H1 (cell line): ENCODE measurements around the gene BRICD5. TPM values are rescaled to one million over a fixed set of nuclear protein-coding genes. Genes with fewer than 3 reads are reported as not detected.

Source experiments
- CTCF ChIA-PET: fragments of 300-600 bp; sonication (Branson Sonifier 250); formaldehyde crosslinking; loops from one replicate; lab custom pipeline; 2021; ENCODE audit not compliant: partially characterized antibody; lab: Charles Lee
- POLR2A ChIA-PET: fragments of 300-600 bp; sonication (Branson Sonifier 250); formaldehyde crosslinking; loops from one replicate; lab custom pipeline; 2021; ENCODE audit warnings: inconsistent platforms; ENCODE audit not compliant: partially characterized antibody; lab: Charles Lee
- DNase-seq, 2 experiments: peaks; one replicate each; pipeline versions ENCODE4 v3.0.0 to v3.0.0-alpha.2; 2010 to 2022; ENCODE audit warnings: low spot score in 2 of 2, low read depth in 1 of 2, mixed read lengths in 1 of 2
- FAIRE-seq: peaks from 2 replicates; lab custom pipeline; 2011; peaks lifted over from hg19 to GRCh38; lab: Jason Lieb, UNC
- H2AFZ ChIP-seq: 2 replicates; pipeline ENCODE4 v1.8.1; 2012; ENCODE audit warnings: low read length, inconsistent platforms
- H2AK5ac ChIP-seq: 2 replicates; pipeline ENCODE4 v1.6.1; 2013; ENCODE audit warnings: low read depth, low read length
- H2BK120ac ChIP-seq: replicated peaks from 2 replicates; pipeline ENCODE3; 2013; ENCODE audit warnings: low read depth, low read length, inconsistent platforms
- H2BK12ac ChIP-seq: 2 replicates; pipeline ENCODE4 v1.6.1; 2013; ENCODE audit warnings: low read depth, low read length
- H2BK15ac ChIP-seq: 2 replicates; pipeline ENCODE4 v1.6.1; 2013; ENCODE audit warnings: low read length
- H2BK20ac ChIP-seq: 2 replicates; pipeline ENCODE4 v1.6.1; 2013; ENCODE audit warnings: low read length
- H2BK5ac ChIP-seq: 2 replicates; pipeline ENCODE4 v1.6.1; 2013; ENCODE audit warnings: low read depth, low read length
- H3K14ac ChIP-seq: 2 replicates; pipeline ENCODE4 v1.6.1; 2013; ENCODE audit warnings: inconsistent platforms; ENCODE audit not compliant: insufficient read length
- H3K18ac ChIP-seq: 2 replicates; pipeline ENCODE4 v1.6.1; 2013; ENCODE audit warnings: low read length; ENCODE audit errors: extremely low read depth
- H3K23ac ChIP-seq: 2 replicates; pipeline ENCODE4 v1.6.1; 2013; ENCODE audit warnings: inconsistent platforms; ENCODE audit not compliant: insufficient read length
- H3K23me2 ChIP-seq: 2 replicates; pipeline ENCODE4 v1.6.1; 2013; ENCODE audit warnings: low read depth, low read length
- H3K27ac ChIP-seq: 2 replicates; pipeline ENCODE4 v1.6.1; 2011; ENCODE audit warnings: low read depth, low read length, inconsistent platforms
- H3K27me3 ChIP-seq, 4 experiments: replicated peaks in 1 of 4; 1 replicate in 1 of 4; 2 replicates in 3 of 4; pipeline versions ENCODE4 v1.6.1 to v1.8.1; 2011 to 2013; ENCODE audit warnings: low read length in 3 of 4, mild to moderate bottlenecking in 3 of 4, inconsistent platforms in 2 of 4, mixed read lengths in 2 of 4, moderate library complexity in 1 of 4; ENCODE audit not compliant: control insufficient read depth in 3 of 4, insufficient read depth in 3 of 4; ENCODE audit errors: extremely low read depth in 1 of 4
- H3K36me3 ChIP-seq, 4 experiments: 2 replicates each; pipeline versions ENCODE4 v1.6.1 to v1.8.1; 2011 to 2013; ENCODE audit warnings: mild to moderate bottlenecking in 4 of 4, low read length in 3 of 4, moderate library complexity in 2 of 4, control low read depth in 1 of 4, inconsistent platforms in 1 of 4; ENCODE audit not compliant: insufficient read depth in 4 of 4, control insufficient read depth in 2 of 4
- H3K4ac ChIP-seq: replicated peaks from 2 replicates; pipeline ENCODE3; 2013; ENCODE audit warnings: low read length, low read depth, mixed read lengths, inconsistent platforms; ENCODE audit not compliant: insufficient read length
- H3K4me1 ChIP-seq, 4 experiments: replicated peaks in 1 of 4; 1 replicate in 1 of 4; 2 replicates in 3 of 4; pipeline versions ENCODE4 v1.6.1 to v1.8.1; 2011 to 2013; ENCODE audit warnings: low read length in 3 of 4, inconsistent platforms in 2 of 4, mixed read lengths in 1 of 4; ENCODE audit not compliant: insufficient read depth in 4 of 4, control insufficient read depth in 3 of 4
- H3K4me2 ChIP-seq, 2 experiments: 2 replicates each; pipeline versions ENCODE4 v1.6.1 to v1.8.1; 2011 to 2013; ENCODE audit warnings: low read depth in 2 of 2, low read length in 2 of 2, control low read depth in 1 of 2, inconsistent platforms in 1 of 2, mild to moderate bottlenecking in 1 of 2; ENCODE audit not compliant: insufficient read depth in 1 of 2
- H3K4me3 ChIP-seq, 4 experiments: fragments of 200-600, 300-600 bp in 1 of 4; sonication (generic), shearing (Covaris generic), sonication (Bioruptor Twin) in 1 of 4; 2 replicates each; pipeline versions ENCODE4 v1.5.1 to v1.8.1; 2011 to 2016; ENCODE audit warnings: low read length in 4 of 4, low read depth in 3 of 4, control low read depth in 2 of 4, inconsistent platforms in 2 of 4, mild to moderate bottlenecking in 2 of 4, mixed read lengths in 1 of 4, moderate library complexity in 1 of 4; ENCODE audit not compliant: insufficient read depth in 2 of 4; ENCODE audit errors: extremely low read depth in 1 of 4
- H3K56ac ChIP-seq: replicated peaks from 2 replicates; pipeline ENCODE3; 2013; ENCODE audit warnings: low read depth, mild to moderate bottlenecking, mixed read lengths, low read length, inconsistent platforms; ENCODE audit not compliant: insufficient read length
- H3K79me1 ChIP-seq: 2 replicates; pipeline ENCODE4 v1.6.1; 2013; ENCODE audit warnings: low read depth, low read length, control low read depth
- H3K79me2 ChIP-seq, 2 experiments: 2 replicates each; pipeline versions ENCODE4 v1.6.1 to v1.8.1; 2012 to 2013; ENCODE audit warnings: low read length in 2 of 2, mild to moderate bottlenecking in 2 of 2, inconsistent platforms in 1 of 2; ENCODE audit not compliant: insufficient read depth in 2 of 2, control insufficient read depth in 1 of 2
- H3K9ac ChIP-seq, 4 experiments: replicated peaks in 1 of 4; 1 replicate in 1 of 4; 2 replicates in 3 of 4; pipeline versions ENCODE4 v1.6.1 to v1.8.1; 2011 to 2013; ENCODE audit warnings: low read depth in 3 of 4, low read length in 3 of 4, control low read depth in 2 of 4, mild to moderate bottlenecking in 2 of 4, moderate library complexity in 2 of 4, inconsistent platforms in 1 of 4; ENCODE audit errors: extremely low read depth in 1 of 4
- H3K9me3 ChIP-seq, 2 experiments: 2 replicates each; pipeline versions ENCODE4 v1.6.1 to v1.8.1; 2012 to 2013; ENCODE audit warnings: mild to moderate bottlenecking in 2 of 2, moderate library complexity in 2 of 2, control low read depth in 1 of 2, inconsistent platforms in 1 of 2, low read depth in 1 of 2, low read length in 1 of 2, mixed read lengths in 1 of 2; ENCODE audit not compliant: insufficient read depth in 2 of 2
- H4K20me1 ChIP-seq, 2 experiments: replicated peaks in 1 of 2; 2 replicates each; pipeline versions ENCODE3 to v1.8.1; 2011 to 2013; ENCODE audit warnings: inconsistent platforms in 2 of 2, low read length in 2 of 2, mild to moderate bottlenecking in 1 of 2; ENCODE audit not compliant: insufficient read depth in 2 of 2, control insufficient read depth in 1 of 2
- H4K5ac ChIP-seq: 2 replicates; pipeline ENCODE4 v1.6.1; 2013; ENCODE audit warnings: low read length, low read depth, mixed read lengths, inconsistent platforms; ENCODE audit not compliant: insufficient read length
- H4K8ac ChIP-seq: 2 replicates; pipeline ENCODE4 v1.8.0; 2013; ENCODE audit warnings: mild to moderate bottlenecking, moderate library complexity, low read length, inconsistent platforms; ENCODE audit not compliant: insufficient read depth; ENCODE audit errors: extremely low read depth
- H4K91ac ChIP-seq: replicated peaks from 2 replicates; pipeline ENCODE3; 2013; ENCODE audit warnings: low read length, mixed read lengths, inconsistent platforms; ENCODE audit not compliant: insufficient read length
- ASH2L ChIP-seq: fragments of 200-600, 300-600 bp; sonication (generic); IDR thresholded peaks from one replicate; pipeline ENCODE4 v1.7.1; 2017; ENCODE audit warnings: low read length
- BACH1 ChIP-seq: IDR thresholded peaks from 2 replicates; pipeline ENCODE4 v1.6.1; 2012; ENCODE audit warnings: low read length, improper control_type of control experiment
- CHD1 ChIP-seq: IDR thresholded peaks from 2 replicates; pipeline ENCODE4 v1.6.1; 2012; ENCODE audit warnings: low read depth, low read length, improper control_type of control experiment
- CREB1 ChIP-seq: IDR thresholded peaks from 2 replicates; pipeline ENCODE4 v1.6.1; 2012; ENCODE audit warnings: inconsistent platforms
- SRF ChIP-seq: IDR thresholded peaks from 2 replicates; pipeline ENCODE4 v1.6.1; 2011; ENCODE audit warnings: mild to moderate bottlenecking, low read depth, low read length, moderate library complexity
- YY1 ChIP-seq: IDR thresholded peaks from 2 replicates; pipeline ENCODE4 v1.6.1; 2011; ENCODE audit warnings: low read depth, mild to moderate bottlenecking, low read length
- WGBS, 2 experiments: shearing (Covaris generic) in 1 of 2; methylation state at CpG; one replicate each; pipeline versions ENCODE4 v1.1.6 to v1.1.7; 2013 to 2015; ENCODE audit warnings: low lambda C conversion rate in 2 of 2, mixed read lengths in 2 of 2, inconsistent platforms in 1 of 2, low coverage in 1 of 2, missing lambda C conversion rate in 1 of 2; ENCODE audit not compliant: insufficient replicate concordance in 2 of 2, insufficient coverage in 1 of 2, insufficient read length in 1 of 2; ENCODE audit errors: extremely low coverage in 1 of 2, missing lambda C conversion rate in 1 of 2; 5-methylcytosine and 5-hydroxymethylcytosine counted together
- polyA plus RNA-seq, 7 experiments: library from polyadenylated mRNA; depleted of rRNA in 3 of 7; stranded (reverse) in 5 of 7; unstranded in 2 of 7; fragments of >200 nt in 5 of 7; fragments of 200-250 nt in 2 of 7; gene quantifications; 1 replicate in 5 of 7; 2 replicates in 1 of 7; 4 replicates in 1 of 7; pipeline versions ENCODE4 v1.2.1 to v1.2.3, GENCODE V29; 2011 to 2013; ENCODE audit warnings: missing spikeins in 2 of 7, mixed read lengths in 2 of 7
- total RNA-seq: library from RNA; stranded (reverse); fragmentation: NEBNext Ultra II Directional; extraction: Animal tissue kit (Norgen Biotek cat#: 25700); gene quantifications from 2 replicates; pipeline ENCODE4 v1.2.1, GENCODE V29; 2021

Gene BRICD5
- total and polyA plus RNA-seq, 2 of the 8 experiments (the other 6 are each of a cell fraction or from before 2014, with no cell fraction given): 8.5 to 14.2 TPM

- Histone ChIP-seq H2AFZ (no peak overlapping the region), H3K27me3 (no peaks in the 10 kb centered on the region; a peak in 1 of 7 replicates), H3K4me1 (no peaks in the 10 kb centered on the region; a peak in 1 of 7 replicates), H4K20me1 (peaks cover 2 to 24% of the 10 kb centered on the region in 2 experiments), H3K9ac (no peak overlapping the region), H2BK5ac (no peak overlapping the region), H4K8ac (no peak overlapping the region), H3K27ac (no peak overlapping the region), H3K18ac (no peak overlapping the region), H3K23me2 (no peaks in the 10 kb centered on the region; the same call in 1 of the 2 replicates), H2BK120ac (no peak overlapping the region), H3K4me2 (no peak overlapping the region), H3K9me3 (no peaks in the 10 kb centered on the region), H3K14ac (no peak overlapping the region), H3K23ac (no peak overlapping the region), H4K5ac (no peak overlapping the region), H3K79me2 (no peaks in the 10 kb centered on the region), H3K79me1 (no peaks in the 10 kb centered on the region), H2AK5ac (no peak overlapping the region), H3K4me3 (no peak overlapping the region), H2BK15ac (no peak overlapping the region), H2BK20ac (no peak overlapping the region), H3K4ac (no peak overlapping the region), H2BK12ac (no peak overlapping the region), H3K36me3 (peaks cover 21 to 59% (median 33%) of the 10 kb centered on the region in 4 experiments), H3K56ac (no peak overlapping the region), H4K91ac (no peak overlapping the region)
- ChIA-PET POLR2A (interaction anchor here (13.5 kb wide), 1 partner anchor 19 kb away, joined by 312 read pairs; the partner anchor contains the start of gene TRAF7), CTCF (interaction anchor here (0.8 kb wide), 1 partner anchor 494 kb away, joined by 5 read pairs; no protein-coding TSS in a partner anchor)
- WGBS, 2 experiments: 100% methylated on average over 23 of the region's 23 CpGs; no CpG with 5 or more reads in 1 of the 2 experiments
- DNase-seq (no peak), FAIRE-seq (no peak)
- no peak for TF ChIP-seq YY1
- no peak for TF ChIP-seq CHD1
- TF ChIP-seq ASH2L: no peak
- no peak for TF ChIP-seq CREB1
- no peak for TF ChIP-seq BACH1
- no peak for TF ChIP-seq SRF
These were observed 34.6 kb downstream of the BRICD5 start for GRCh38 chr16:2176047-2176446.
